AG04449 (cell line): Measurements from ENCODE around the gene MORC3.

ENCODE experiments used
- CTCF ChIA-PET: fragments of 350-600 bp; formaldehyde crosslinking; extraction: SDS; loops from one replicate; lab custom pipeline; 2021; ENCODE audit warnings: antibody characterized with exemption; lab: Yijun Ruan, JAX
- POLR2A ChIA-PET: fragments of 400-600, 350-600 bp; formaldehyde crosslinking; extraction: SDS; loops from one replicate; lab custom pipeline; 2020; ENCODE audit warnings: antibody characterized with exemption, inconsistent platforms; lab: Yijun Ruan, JAX
- DNase-seq: peaks from one replicate; pipeline ENCODE4 v3.0.0-alpha.2; 2010; ENCODE audit warnings: low read depth, low spot score
- H3K4me3 ChIP-seq: 2 replicates; pipeline ENCODE4 v1.5.1; 2011; ENCODE audit warnings: low read depth, mild to moderate bottlenecking, control low read depth, low read length
- CTCF ChIP-seq: IDR thresholded peaks from one replicate; pipeline ENCODE4 v1.5.1; 2011; ENCODE audit warnings: mild to moderate bottlenecking, moderate library complexity, low read length, control low read depth, inconsistent platforms; ENCODE audit not compliant: insufficient read depth; ENCODE audit errors: missing control alignments

Gene MORC3

GRCh38 chr21:36423771-36424433 lies 103.9 kb downstream of the MORC3 start:
- POLR2A ChIA-PET: no interaction called here
- CTCF ChIA-PET: interaction anchor here (0.9 to 2.5 kb wide), 12 partner anchors 9 to 586 kb away, joined by 3 to 16 read pairs (median 5); no protein-coding TSS in a partner anchor
- TF ChIP-seq CTCF: no peak
- no peak for DNase-seq
- no peak overlapping the region for H3K4me3 ChIP-seq

GRCh38 chr21:36424592-36424991 lies 104.6 kb downstream of the MORC3 start:
- TF ChIP-seq CTCF: no peak
- no peak overlapping the region for H3K4me3 ChIP-seq
- POLR2A ChIA-PET: no interaction called here
- CTCF ChIA-PET: interaction anchor here (1.4 kb wide), 2 partner anchors 163 to 494 kb away, joined by 4 to 5 read pairs; no protein-coding TSS in a partner anchor
- no peak for DNase-seq

- no peak for TF ChIP-seq CTCF
- ChIA-PET CTCF (interaction anchor here (1.4 kb wide), 3 partner anchors 162 to 493 kb away, joined by 4 to 5 read pairs (median 4); no protein-coding TSS in a partner anchor), POLR2A (no interaction called here)
- peak; percentile 12 for DNase-seq
- H3K4me3 ChIP-seq: no peak overlapping the region
Measured at GRCh38 chr21:36425286-36425685, 105.3 kb downstream of the MORC3 start.
